Stimulated activated CD4-positive, alpha-beta T cell treated with anti-CD3 and anti-CD28 coated beads, Interleukin-12 subunit alpha, Interleukin-12 subunit beta, amount 100 ng/mL, for 24 hours (primary cell): ENCODE data around the gene KCNK10.
"Not testable (repeated sequence)": the region's sequence is repeated elsewhere in the genome, so short reads cannot be mapped to it uniquely, and the experiment has no call there.

Experiments
- DNase-seq, 2 experiments: peaks; one replicate each; pipeline ENCODE4 v3.0.0-alpha.2; 2020; ENCODE audit warnings: low read depth in 2 of 2

The KCNK10 gene

GRCh38 chr14:88270776-88271175 is 52.3 kb downstream of the KCNK10 start:
- DNase-seq, result no peak

GRCh38 chr14:88269806-88270420 is 53.2 kb downstream of the KCNK10 start:
- DNase-seq, result no peak

GRCh38 chr14:88266474-88266873 is 56.6 kb downstream of the KCNK10 start:
- DNase-seq, result no peak

GRCh38 chr14:88264116-88264515 is 59.0 kb downstream of the KCNK10 start:
- no peak for DNase-seq

- not testable (repeated sequence) for DNase-seq
These were observed 61.8 kb downstream of the KCNK10 start for GRCh38 chr14:88261302-88261701.

- no peak for DNase-seq
These were observed 65.0 kb downstream of the KCNK10 start for GRCh38 chr14:88258021-88258420.

GRCh38 chr14:88256997-88257950 is 65.8 kb downstream of the KCNK10 start:
- no peak for DNase-seq

GRCh38 chr14:88255798-88256197 is 67.3 kb downstream of the KCNK10 start:
- no peak for DNase-seq

GRCh38 chr14:88255196-88255595 is 67.9 kb downstream of the KCNK10 start:
- DNase-seq, result no peak

GRCh38 chr14:88252498-88252897 is 70.6 kb downstream of the KCNK10 start:
- DNase-seq, result no peak

GRCh38 chr14:88251650-88252049 is 71.4 kb downstream of the KCNK10 start:
- no peak for DNase-seq

GRCh38 chr14:88249266-88249665 is 73.8 kb downstream of the KCNK10 start:
- no peak for DNase-seq

GRCh38 chr14:88248606-88249005 is 74.5 kb downstream of the KCNK10 start:
- no peak for DNase-seq

GRCh38 chr14:88247228-88247627 is 75.8 kb downstream of the KCNK10 start:
- no peak for DNase-seq

- DNase-seq, result no peak
These were observed 77.7 kb downstream of the KCNK10 start for GRCh38 chr14:88245321-88245720.

GRCh38 chr14:88243946-88244345 is 79.1 kb downstream of the KCNK10 start:
- no peak for DNase-seq

GRCh38 chr14:88242446-88242845 is 80.6 kb downstream of the KCNK10 start:
- no peak for DNase-seq

GRCh38 chr14:88241810-88242209 is 81.3 kb downstream of the KCNK10 start:
- no peak for DNase-seq

- no peak for DNase-seq
These were observed 88.6 kb downstream of the KCNK10 start for GRCh38 chr14:88234442-88234841.

GRCh38 chr14:88233915-88234314 is 89.2 kb downstream of the KCNK10 start:
- no peak for DNase-seq

GRCh38 chr14:88232771-88233170 is 90.3 kb downstream of the KCNK10 start:
- no peak for DNase-seq

- DNase-seq, result no peak
These were observed 91.5 kb downstream of the KCNK10 start for GRCh38 chr14:88231603-88232002.

GRCh38 chr14:88229428-88229827 is 93.6 kb downstream of the KCNK10 start:
- DNase-seq, result no peak
